Skeletal muscle satellite cell (primary cell): Measurements from ENCODE around the gene OR4E2.

Experiments
- H3K27me3 ChIP-seq: 2 replicates; pipeline ENCODE4 v1.7.0; 2013; ENCODE audit warnings: low read length; ENCODE audit not compliant: control insufficient read depth, insufficient read depth
- H3K36me3 ChIP-seq: 2 replicates; pipeline ENCODE4 v1.7.0; 2013; ENCODE audit warnings: mild to moderate bottlenecking, control low read depth, low read length; ENCODE audit not compliant: insufficient read depth
- H3K4me1 ChIP-seq: 2 replicates; pipeline ENCODE4 v1.7.0; 2013; ENCODE audit warnings: low read length; ENCODE audit not compliant: control insufficient read depth, insufficient read depth
- H3K4me2 ChIP-seq: 2 replicates; pipeline ENCODE4 v1.7.0; 2013; ENCODE audit warnings: mild to moderate bottlenecking, low read length
- H3K4me3 ChIP-seq: 2 replicates; pipeline ENCODE4 v1.7.0; 2013; ENCODE audit warnings: low read length
- H3K9ac ChIP-seq: 2 replicates; pipeline ENCODE4 v1.7.0; 2013; ENCODE audit warnings: mild to moderate bottlenecking, low read depth, low read length, moderate library complexity
- H3K9me3 ChIP-seq: replicated peaks from 2 replicates; pipeline ENCODE4 v1.7.0; 2013; ENCODE audit warnings: mild to moderate bottlenecking, control low read depth, low read length

OR4E2 gene

GRCh38 chr14:21652209-21652808, 1.3 kb upstream of the OR4E2 start:
- Histone ChIP-seq H3K27me3 (no peaks in the 10 kb centered on the region), H3K4me2 (no peak overlapping the region), H3K9me3 (no peaks in the 10 kb centered on the region), H3K9ac (no peak overlapping the region), H3K36me3 (no peaks in the 10 kb centered on the region), H3K4me1 (no peaks in the 10 kb centered on the region), H3K4me3 (no peak overlapping the region)

GRCh38 chr14:21654215-21654614, 580 bp downstream of the OR4E2 start:
- no peaks in the 10 kb centered on the region for H3K27me3 ChIP-seq

GRCh38 chr14:21656980-21657379, 3.3 kb downstream of the OR4E2 start:
- H3K27me3 ChIP-seq, result no peaks in the 10 kb centered on the region

More at GRCh38 chr14:21654215-21654614, 580 bp downstream of the OR4E2 start:
- Histone ChIP-seq H3K9ac (no peak overlapping the region), H3K4me1 (no peaks in the 10 kb centered on the region), H3K9me3 (no peaks in the 10 kb centered on the region), H3K36me3 (no peaks in the 10 kb centered on the region), H3K4me3 (no peak overlapping the region), H3K4me2 (no peak overlapping the region)

GRCh38 chr14:21668377-21668776, 14.7 kb downstream of the OR4E2 start:
- no peaks in the 10 kb centered on the region for H3K27me3 ChIP-seq
- no peak overlapping the region for H3K4me2 ChIP-seq
- H3K36me3 ChIP-seq, result no peaks in the 10 kb centered on the region
- H3K9me3 ChIP-seq, result no peaks in the 10 kb centered on the region
- H3K9ac ChIP-seq, result no peak overlapping the region
- H3K4me1 ChIP-seq, result peaks cover 4% of the 10 kb centered on the region
- H3K4me3 ChIP-seq, result no peak overlapping the region

More at GRCh38 chr14:21656980-21657379, 3.3 kb downstream of the OR4E2 start:
- Histone ChIP-seq H3K36me3 (no peaks in the 10 kb centered on the region), H3K9ac (no peak overlapping the region), H3K4me3 (no peak overlapping the region), H3K4me2 (no peak overlapping the region), H3K4me1 (no peaks in the 10 kb centered on the region), H3K9me3 (no peaks in the 10 kb centered on the region)

GRCh38 chr14:21669284-21669683, 15.6 kb downstream of the OR4E2 start:
- no peak overlapping the region for H3K9ac ChIP-seq
- H3K27me3 ChIP-seq, result no peaks in the 10 kb centered on the region
- peaks cover 4% of the 10 kb centered on the region for H3K4me1 ChIP-seq
- H3K4me2 ChIP-seq, result no peak overlapping the region
- H3K36me3 ChIP-seq, result no peaks in the 10 kb centered on the region
- H3K9me3 ChIP-seq, result no peaks in the 10 kb centered on the region
- no peak overlapping the region for H3K4me3 ChIP-seq

- Histone ChIP-seq H3K27me3 (no peaks in the 10 kb centered on the region), H3K4me1 (peaks cover 4% of the 10 kb centered on the region), H3K4me3 (no peak overlapping the region), H3K9ac (no peak overlapping the region), H3K4me2 (no peak overlapping the region), H3K36me3 (no peaks in the 10 kb centered on the region), H3K9me3 (no peaks in the 10 kb centered on the region)
Measured at GRCh38 chr14:21671371-21671770, 17.7 kb downstream of the OR4E2 start.

- peaks cover 4% of the 10 kb centered on the region for H3K4me1 ChIP-seq
- H3K9ac ChIP-seq, result no peak overlapping the region
- H3K9me3 ChIP-seq, result no peaks in the 10 kb centered on the region
- H3K4me2 ChIP-seq, result no peak overlapping the region
- H3K27me3 ChIP-seq, result no peaks in the 10 kb centered on the region
- H3K4me3 ChIP-seq, result no peak overlapping the region
- H3K36me3 ChIP-seq, result no peaks in the 10 kb centered on the region
Measured at GRCh38 chr14:21672116-21672515, 18.5 kb downstream of the OR4E2 start.

GRCh38 chr14:21673718-21674117, 20.1 kb downstream of the OR4E2 start, which contains the start of gene OR4E1:
Gene OR4E1 (minus strand): TSS chr14:21673818. CDS start chr14:21670935, 2,883 bp downstream.
- H3K9ac ChIP-seq, result no peak within 1 kb of the TSS
- H3K36me3 ChIP-seq, result no peaks in the 10 kb centered on the region
- H3K4me2 ChIP-seq, result no peak within 1 kb of the TSS
- no peaks in the 10 kb centered on the region for H3K9me3 ChIP-seq
- peaks cover 4% of the 10 kb centered on the region for H3K4me1 ChIP-seq
- no peaks in the 10 kb centered on the region for H3K27me3 ChIP-seq
- H3K4me3 ChIP-seq, result no peak within 1 kb of the TSS

GRCh38 chr14:21675566-21675965, 21.9 kb downstream of the OR4E2 start:
- H3K27me3 ChIP-seq, result no peaks in the 10 kb centered on the region
- no peak overlapping the region for H3K4me2 ChIP-seq
- no peaks in the 10 kb centered on the region for H3K36me3 ChIP-seq
- no peaks in the 10 kb centered on the region for H3K4me1 ChIP-seq
- H3K4me3 ChIP-seq, result no peak overlapping the region
- H3K9ac ChIP-seq, result no peak overlapping the region
- H3K9me3 ChIP-seq, result no peaks in the 10 kb centered on the region

- no peaks in the 10 kb centered on the region for H3K9me3 ChIP-seq
- H3K4me2 ChIP-seq, result no peak overlapping the region
- H3K4me3 ChIP-seq, result no peak overlapping the region
- H3K36me3 ChIP-seq, result no peaks in the 10 kb centered on the region
- H3K27me3 ChIP-seq, result no peaks in the 10 kb centered on the region
- no peaks in the 10 kb centered on the region for H3K4me1 ChIP-seq
- H3K9ac ChIP-seq, result no peak overlapping the region
Measured at GRCh38 chr14:21680072-21680471, 26.4 kb downstream of the OR4E2 start.

GRCh38 chr14:21686468-21686867, 32.8 kb downstream of the OR4E2 start:
- Histone ChIP-seq H3K9me3 (no peaks in the 10 kb centered on the region), H3K4me2 (no peak overlapping the region), H3K4me1 (no peaks in the 10 kb centered on the region), H3K9ac (no peak overlapping the region), H3K4me3 (no peak overlapping the region), H3K36me3 (no peaks in the 10 kb centered on the region), H3K27me3 (no peaks in the 10 kb centered on the region)

GRCh38 chr14:21694425-21694824, 40.8 kb downstream of the OR4E2 start:
- no peaks in the 10 kb centered on the region for H3K27me3 ChIP-seq
- no peak overlapping the region for H3K4me3 ChIP-seq
- no peaks in the 10 kb centered on the region for H3K9me3 ChIP-seq
- no peaks in the 10 kb centered on the region for H3K4me1 ChIP-seq
- no peaks in the 10 kb centered on the region for H3K36me3 ChIP-seq
- H3K4me2 ChIP-seq, result no peak overlapping the region
- no peak overlapping the region for H3K9ac ChIP-seq
